NT2/D1 (cell line): ENCODE data around the gene OR5AU1.

ENCODE experiments used
- SUZ12 ChIP-seq: IDR thresholded peaks from 2 replicates; pipeline ENCODE4 v1.6.1; 2011; ENCODE audit not compliant: insufficient read length, insufficient read depth; ENCODE audit errors: extremely low read depth
- YY1 ChIP-seq: IDR thresholded peaks from 2 replicates; pipeline ENCODE4 v1.6.1; 2011; ENCODE audit not compliant: insufficient read length, insufficient read depth
- ZNF274 ChIP-seq: IDR thresholded peaks from 2 replicates; pipeline ENCODE4 v1.6.1; 2011; ENCODE audit warnings: mild to moderate bottlenecking, low read depth, low read length

- TF ChIP-seq YY1 (no peak), ZNF274 (no peak), SUZ12 (no peak)
Observed at GRCh38 chr14:21200752-21201461, 45.0 kb upstream of the OR5AU1 start.
